Measurements from ENCODE around the gene CPTP.

Gene CPTP

DNA sequence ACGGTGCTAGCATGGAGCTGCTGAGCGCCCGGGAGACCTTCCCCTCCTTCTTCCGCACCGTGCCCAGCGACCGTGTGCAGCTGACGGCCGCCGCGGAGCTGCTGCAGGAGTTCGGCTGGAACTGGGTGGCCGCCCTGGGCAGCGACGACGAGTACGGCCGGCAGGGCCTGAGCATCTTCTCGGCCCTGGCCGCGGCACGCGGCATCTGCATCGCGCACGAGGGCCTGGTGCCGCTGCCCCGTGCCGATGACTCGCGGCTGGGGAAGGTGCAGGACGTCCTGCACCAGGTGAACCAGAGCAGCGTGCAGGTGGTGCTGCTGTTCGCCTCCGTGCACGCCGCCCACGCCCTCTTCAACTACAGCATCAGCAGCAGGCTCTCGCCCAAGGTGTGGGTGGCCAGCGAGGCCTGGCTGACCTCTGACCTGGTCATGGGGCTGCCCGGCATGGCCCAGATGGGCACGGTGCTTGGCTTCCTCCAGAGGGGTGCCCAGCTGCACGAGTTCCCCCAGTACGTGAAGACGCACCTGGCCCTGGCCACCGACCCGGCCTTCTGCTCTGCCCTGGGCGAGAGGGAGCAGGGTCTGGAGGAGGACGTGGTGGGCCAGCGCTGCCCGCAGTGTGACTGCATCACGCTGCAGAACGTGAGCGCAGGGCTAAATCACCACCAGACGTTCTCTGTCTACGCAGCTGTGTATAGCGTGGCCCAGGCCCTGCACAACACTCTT lies 7.6 kb downstream of the CPTP start:
- no peak overlapping the region for H3K4me3 ChIP-seq (ENCODE audit: control insufficient read depth, low read depth, low read length)
- DNase-seq (ENCODE audit: low read depth), result no peak
- TF ChIP-seq, protein P1, sequence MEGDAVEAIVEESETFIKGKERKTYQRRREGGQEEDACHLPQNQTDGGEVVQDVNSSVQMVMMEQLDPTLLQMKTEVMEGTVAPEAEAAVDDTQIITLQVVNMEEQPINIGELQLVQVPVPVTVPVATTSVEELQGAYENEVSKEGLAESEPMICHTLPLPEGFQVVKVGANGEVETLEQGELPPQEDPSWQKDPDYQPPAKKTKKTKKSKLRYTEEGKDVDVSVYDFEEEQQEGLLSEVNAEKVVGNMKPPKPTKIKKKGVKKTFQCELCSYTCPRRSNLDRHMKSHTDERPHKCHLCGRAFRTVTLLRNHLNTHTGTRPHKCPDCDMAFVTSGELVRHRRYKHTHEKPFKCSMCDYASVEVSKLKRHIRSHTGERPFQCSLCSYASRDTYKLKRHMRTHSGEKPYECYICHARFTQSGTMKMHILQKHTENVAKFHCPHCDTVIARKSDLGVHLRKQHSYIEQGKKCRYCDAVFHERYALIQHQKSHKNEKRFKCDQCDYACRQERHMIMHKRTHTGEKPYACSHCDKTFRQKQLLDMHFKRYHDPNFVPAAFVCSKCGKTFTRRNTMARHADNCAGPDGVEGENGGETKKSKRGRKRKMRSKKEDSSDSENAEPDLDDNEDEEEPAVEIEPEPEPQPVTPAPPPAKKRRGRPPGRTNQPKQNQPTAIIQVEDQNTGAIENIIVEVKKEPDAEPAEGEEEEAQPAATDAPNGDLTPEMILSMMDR (IDR thresholded peaks at IDR 0.05; ENCODE audit: control insufficient read depth, insufficient read depth, low read depth, low read length, missing control alignments), result no peak

DNA sequence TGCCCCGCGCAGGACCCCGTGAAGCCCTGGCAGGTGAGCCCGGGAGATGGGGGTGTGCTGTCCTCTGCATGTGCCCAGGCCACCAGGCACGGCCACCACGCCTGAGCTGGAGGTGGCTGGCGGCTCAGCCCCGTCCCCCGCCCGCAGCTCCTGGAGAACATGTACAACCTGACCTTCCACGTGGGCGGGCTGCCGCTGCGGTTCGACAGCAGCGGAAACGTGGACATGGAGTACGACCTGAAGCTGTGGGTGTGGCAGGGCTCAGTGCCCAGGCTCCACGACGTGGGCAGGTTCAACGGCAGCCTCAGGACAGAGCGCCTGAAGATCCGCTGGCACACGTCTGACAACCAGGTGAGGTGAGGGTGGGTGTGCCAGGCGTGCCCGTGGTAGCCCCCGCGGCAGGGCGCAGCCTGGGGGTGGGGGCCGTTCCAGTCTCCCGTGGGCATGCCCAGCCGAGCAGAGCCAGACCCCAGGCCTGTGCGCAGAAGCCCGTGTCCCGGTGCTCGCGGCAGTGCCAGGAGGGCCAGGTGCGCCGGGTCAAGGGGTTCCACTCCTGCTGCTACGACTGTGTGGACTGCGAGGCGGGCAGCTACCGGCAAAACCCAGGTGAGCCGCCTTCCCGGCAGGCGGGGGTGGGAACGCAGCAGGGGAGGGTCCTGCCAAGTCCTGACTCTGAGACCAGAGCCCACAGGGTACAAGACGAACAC lies 8.3 kb downstream of the CPTP start:
- TF ChIP-seq, protein P1 (IDR thresholded peaks at IDR 0.05; ENCODE audit: control insufficient read depth, insufficient read depth, low read depth, low read length, missing control alignments), result no peak
- H3K4me3 ChIP-seq (ENCODE audit: control insufficient read depth, low read depth, low read length), result no peak overlapping the region
- DNase-seq (ENCODE audit: low read depth), result no peak

DNA sequence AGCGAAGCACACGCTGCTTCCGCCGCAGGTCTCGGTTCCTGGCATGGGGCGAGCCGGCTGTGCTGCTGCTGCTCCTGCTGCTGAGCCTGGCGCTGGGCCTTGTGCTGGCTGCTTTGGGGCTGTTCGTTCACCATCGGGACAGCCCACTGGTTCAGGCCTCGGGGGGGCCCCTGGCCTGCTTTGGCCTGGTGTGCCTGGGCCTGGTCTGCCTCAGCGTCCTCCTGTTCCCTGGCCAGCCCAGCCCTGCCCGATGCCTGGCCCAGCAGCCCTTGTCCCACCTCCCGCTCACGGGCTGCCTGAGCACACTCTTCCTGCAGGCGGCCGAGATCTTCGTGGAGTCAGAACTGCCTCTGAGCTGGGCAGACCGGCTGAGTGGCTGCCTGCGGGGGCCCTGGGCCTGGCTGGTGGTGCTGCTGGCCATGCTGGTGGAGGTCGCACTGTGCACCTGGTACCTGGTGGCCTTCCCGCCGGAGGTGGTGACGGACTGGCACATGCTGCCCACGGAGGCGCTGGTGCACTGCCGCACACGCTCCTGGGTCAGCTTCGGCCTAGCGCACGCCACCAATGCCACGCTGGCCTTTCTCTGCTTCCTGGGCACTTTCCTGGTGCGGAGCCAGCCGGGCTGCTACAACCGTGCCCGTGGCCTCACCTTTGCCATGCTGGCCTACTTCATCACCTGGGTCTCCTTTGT lies 9.1 kb downstream of the CPTP start:
- DNase-seq (ENCODE audit: low read depth), result no peak

DNA sequence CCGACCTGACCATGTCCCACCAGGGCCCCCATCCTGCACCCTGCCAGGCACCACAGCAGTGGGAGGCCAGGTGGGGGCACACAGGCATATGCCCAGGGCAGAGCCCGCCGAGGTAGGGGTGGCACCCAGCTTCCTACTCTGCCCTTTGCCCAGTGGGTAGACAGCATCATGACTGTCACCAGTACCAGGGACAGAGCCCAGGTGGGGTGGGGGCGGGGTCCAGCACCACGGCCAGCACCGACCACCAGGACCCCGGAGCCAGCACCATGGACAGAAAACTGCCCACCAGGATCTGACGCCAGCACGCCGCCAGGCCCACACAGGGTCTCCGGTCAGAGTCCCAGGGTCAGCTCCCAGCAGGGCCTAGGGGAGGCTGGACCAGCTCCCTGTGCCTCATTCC lies 10.2 kb downstream of the CPTP start:
- no peak overlapping the region for H3K4me3 ChIP-seq (ENCODE audit: control insufficient read depth, low read depth, low read length)
- TF ChIP-seq, protein P1 (IDR thresholded peaks at IDR 0.05; ENCODE audit: control insufficient read depth, insufficient read depth, low read depth, low read length, missing control alignments), result no peak
- DNase-seq (ENCODE audit: low read depth), result no peak

More for the DNA sequence above, 9.1 kb downstream of the CPTP start:
- no peak overlapping the region for H3K4me3 ChIP-seq (ENCODE audit: control insufficient read depth, low read depth, low read length)
- TF ChIP-seq, protein P1 (IDR thresholded peaks at IDR 0.05; ENCODE audit: control insufficient read depth, insufficient read depth, low read depth, low read length, missing control alignments), result no peak

DNA sequence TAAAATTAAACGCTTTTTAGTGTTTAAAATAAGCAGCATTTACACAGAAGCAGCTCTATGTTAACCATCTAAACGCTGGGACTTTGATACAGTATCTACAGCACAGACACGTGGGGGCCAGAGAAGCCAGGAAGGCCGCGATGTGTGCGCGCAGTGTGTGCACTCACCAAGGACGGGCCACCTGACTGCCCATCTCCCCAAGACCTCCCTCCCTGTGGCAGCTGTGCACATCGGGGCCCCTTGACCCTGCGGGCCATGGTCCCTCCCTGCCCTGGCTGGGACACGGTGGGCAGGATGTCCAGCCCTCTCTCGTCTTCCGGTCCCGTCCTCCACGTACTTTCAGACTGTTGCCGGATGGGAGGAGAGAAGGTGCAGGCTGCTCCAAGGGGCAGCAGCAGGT lies 10.7 kb downstream of the CPTP start:
- H3K4me3 ChIP-seq (ENCODE audit: control insufficient read depth, low read depth, low read length), result no peak overlapping the region
- TF ChIP-seq, protein P1 (IDR thresholded peaks at IDR 0.05; ENCODE audit: control insufficient read depth, insufficient read depth, low read depth, low read length, missing control alignments), result no peak
- no peak for DNase-seq (ENCODE audit: low read depth)

DNA sequence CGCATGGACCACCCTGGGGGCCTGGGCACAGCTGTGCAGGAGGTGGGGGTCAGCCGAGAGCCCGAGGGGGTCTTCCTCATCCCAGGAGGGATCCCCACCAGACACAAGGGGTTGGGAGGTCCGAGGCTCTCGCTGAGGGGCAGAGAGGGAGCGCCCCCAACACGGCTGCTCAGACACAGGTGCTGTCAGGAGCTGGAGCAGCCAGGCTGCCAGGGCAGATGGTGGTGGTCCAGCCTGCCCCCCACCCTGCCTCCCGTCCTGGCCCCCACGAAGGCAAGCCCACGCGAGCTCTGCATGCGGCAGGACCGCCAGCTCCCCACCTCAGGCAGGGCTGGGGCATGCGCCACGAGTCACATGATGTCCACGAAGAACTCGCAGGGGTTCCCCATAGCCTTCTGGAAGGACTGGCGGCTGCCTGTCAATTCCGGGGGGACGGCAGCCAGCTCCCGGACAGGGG lies 11.2 kb downstream of the CPTP start:
- TF ChIP-seq, protein P1 (IDR thresholded peaks at IDR 0.05; ENCODE audit: control insufficient read depth, insufficient read depth, low read depth, low read length, missing control alignments), result no peak
- no peak overlapping the region for H3K4me3 ChIP-seq (ENCODE audit: control insufficient read depth, low read depth, low read length)
- no peak for DNase-seq (ENCODE audit: low read depth)
